ENCODE measurements around the gene SPOUT1.
"Not testable (repeated sequence)": the region's sequence is repeated elsewhere in the genome, so short reads cannot be mapped to it uniquely, and the experiment has no call there.

Gene SPOUT1

GRCh38 chr9:128861501-128861900, 31.9 kb upstream of the SPOUT1 start:
- CTCF ChIA-PET: interaction anchor here (0.8 to 12.6 kb wide), 21 partner anchors 9 to 169 kb away, joined by 3 to 294 read pairs (median 4); partner anchors contain the start of genes KYAT1, LRRC8A, PHYHD1 and SH3GLB2
- POLR2A ChIA-PET: no interaction called here
- DNase-seq (ENCODE audit: low read depth, low spot score): no peak
- no peak overlapping the region for H3K4me3 ChIP-seq (ENCODE audit: low read depth, low read length)
- TF ChIP-seq CTCF (IDR thresholded peaks at IDR 0.05; ENCODE audit: insufficient read depth, low read length, missing control alignments): no peak

- DNase-seq (ENCODE audit: low read depth, low spot score): no peak
- TF ChIP-seq CTCF (IDR thresholded peaks at IDR 0.05; ENCODE audit: insufficient read depth, low read length, missing control alignments): no peak
- H3K4me3 ChIP-seq (ENCODE audit: low read depth, low read length): no peak overlapping the region
- ChIA-PET POLR2A (no interaction called here), CTCF (interaction anchor here (0.8 to 12.6 kb wide), 16 partner anchors 8 to 258 kb away, joined by 3 to 294 read pairs (median 6); partner anchors contain the start of genes KYAT1, LRRC8A, PHYHD1 and SH3GLB2)
These were observed 31.3 kb upstream of the SPOUT1 start for GRCh38 chr9:128860937-128861336.

GRCh38 chr9:128858476-128858875, 28.9 kb upstream of the SPOUT1 start:
- POLR2A ChIA-PET; DNase-seq (ENCODE audit: low read depth, low spot score); H3K4me3 ChIP-seq (ENCODE audit: low read depth, low read length): not testable (repeated sequence)
- CTCF ChIA-PET: interaction anchor here (1.1 to 12.6 kb wide), 2 partner anchors 68 to 171 kb away, joined by 3 to 294 read pairs; no protein-coding TSS in a partner anchor

- POLR2A ChIA-PET; H3K4me3 ChIP-seq (ENCODE audit: low read depth, low read length); DNase-seq (ENCODE audit: low read depth, low spot score): not testable (repeated sequence)
- CTCF ChIA-PET: interaction anchor here (1.0 to 4.2 kb wide), 4 partner anchors 9 to 74 kb away, joined by 3 to 36 read pairs (median 18); partner anchors contain the start of gene ENDOG
These were observed 24.9 kb upstream of the SPOUT1 start for GRCh38 chr9:128854454-128854853.

- CTCF ChIA-PET: interaction anchor here (0.7 to 4.2 kb wide), 10 partner anchors 8 to 277 kb away, joined by 3 to 36 read pairs (median 4); no protein-coding TSS in a partner anchor
- DNase-seq (ENCODE audit: low read depth, low spot score); H3K4me3 ChIP-seq (ENCODE audit: low read depth, low read length); POLR2A ChIA-PET: not testable (repeated sequence)
These were observed 23.1 kb upstream of the SPOUT1 start for GRCh38 chr9:128852646-128853045.

- H3K4me3 ChIP-seq (ENCODE audit: low read depth, low read length); POLR2A ChIA-PET; DNase-seq (ENCODE audit: low read depth, low spot score): not testable (repeated sequence)
- CTCF ChIA-PET: interaction anchor here (0.7 to 4.2 kb wide), 11 partner anchors 8 to 277 kb away, joined by 3 to 36 read pairs (median 3); partner anchors contain the start of gene SH3GLB2
These were observed 22.4 kb upstream of the SPOUT1 start for GRCh38 chr9:128851779-128852600.

- POLR2A ChIA-PET; H3K4me3 ChIP-seq (ENCODE audit: low read depth, low read length); DNase-seq (ENCODE audit: low read depth, low spot score): not testable (repeated sequence)
- CTCF ChIA-PET: interaction anchor here (0.9 to 4.2 kb wide), 2 partner anchors 78 to 177 kb away, joined by 3 to 36 read pairs; partner anchors contain the start of gene SH3GLB2
These were observed 21.4 kb upstream of the SPOUT1 start for GRCh38 chr9:128851024-128851423.

- DNase-seq (ENCODE audit: low read depth, low spot score): no peak
- ChIA-PET CTCF (interaction anchor here (3.4 kb wide), 1 partner anchor 80 kb away, joined by 16 read pairs; no protein-coding TSS in a partner anchor), POLR2A (no interaction called here)
- H3K4me3 ChIP-seq (ENCODE audit: low read depth, low read length): no peak overlapping the region
- no peak for TF ChIP-seq CTCF (IDR thresholded peaks at IDR 0.05; ENCODE audit: insufficient read depth, low read length, missing control alignments)
These were observed 18.2 kb upstream of the SPOUT1 start for GRCh38 chr9:128847803-128848202.

- no peak for DNase-seq (ENCODE audit: low read depth, low spot score)
- ChIA-PET CTCF (interaction anchor here (3.0 to 3.4 kb wide), 2 partner anchors 16 to 82 kb away, joined by 15 to 16 read pairs; no protein-coding TSS in a partner anchor), POLR2A (interaction anchor here (1.7 kb wide), 1 partner anchor 29 kb away, joined by 3 read pairs; no protein-coding TSS in a partner anchor)
- H3K4me3 ChIP-seq (ENCODE audit: low read depth, low read length): no peak overlapping the region
- no peak for TF ChIP-seq CTCF (IDR thresholded peaks at IDR 0.05; ENCODE audit: insufficient read depth, low read length, missing control alignments)
These were observed 17.1 kb upstream of the SPOUT1 start for GRCh38 chr9:128846680-128847030.

Measured in AG04449 (cell line).